Neural progenitor cell (in vitro differentiated cells): ENCODE data around the gene GPX3. TPM values are rescaled to one million over a fixed set of nuclear protein-coding genes. Genes with fewer than 3 reads are reported as not detected.

Experiments
- DNase-seq: peaks from one replicate; pipeline ENCODE4 v3.0.0-alpha.2; 2016; ENCODE audit warnings: low spot score
- H2AFZ ChIP-seq: fragments of 200-600 bp; sonication (generic); replicated peaks from 2 replicates; pipeline ENCODE4 v1.6.1; 2016; ENCODE audit warnings: antibody characterized with exemption
- H3F3A ChIP-seq: fragments of 200-600 bp; sonication (generic); 2 replicates; pipeline ENCODE4 v1.6.1; 2016; ENCODE audit warnings: antibody characterized with exemption, low read depth
- H3K27ac ChIP-seq: fragments of 200-600 bp; sonication (generic); 2 replicates; pipeline ENCODE4 v1.5.1; 2016; ENCODE audit warnings: mild to moderate bottlenecking
- H3K27me3 ChIP-seq: fragments of 200-600 bp; sonication (generic); 2 replicates; pipeline ENCODE4 v1.6.1; 2016; ENCODE audit warnings: mild to moderate bottlenecking, moderate library complexity
- H3K36me3 ChIP-seq: fragments of 200-600 bp; sonication (generic); 2 replicates; pipeline ENCODE4 v1.5.1; 2016
- H3K4me1 ChIP-seq: fragments of 200-600 bp; sonication (generic); 2 replicates; pipeline ENCODE4 v1.6.1; 2016; ENCODE audit warnings: mixed run types
- H3K4me2 ChIP-seq: fragments of 200-600 bp; sonication (generic); 2 replicates; pipeline ENCODE4 v1.6.1; 2016
- H3K4me3 ChIP-seq: fragments of 200-600 bp; sonication (generic); 2 replicates; pipeline ENCODE4 v1.5.1; 2016
- H3K79me2 ChIP-seq: fragments of 200-600 bp; sonication (generic); 2 replicates; pipeline ENCODE4 v1.6.1; 2016; ENCODE audit warnings: low read depth
- H3K9ac ChIP-seq: fragments of 200-600 bp; sonication (generic); 2 replicates; pipeline ENCODE4 v1.6.1; 2016
- H3K9me3 ChIP-seq: fragments of 200-600 bp; sonication (generic); 2 replicates; pipeline ENCODE4 v1.5.1; 2016; ENCODE audit warnings: low read depth
- H4K20me1 ChIP-seq: fragments of 200-600 bp; sonication (generic); 2 replicates; pipeline ENCODE4 v1.6.1; 2016; ENCODE audit warnings: low read depth
- H3K27ac Mint-ChIP-seq: 3 replicates; pipeline ENCODE4 v1.8.0; 2021; ENCODE audit warnings: mixed read lengths
- H3K27me3 Mint-ChIP-seq: 2 replicates; pipeline ENCODE4 v1.8.0; 2022; ENCODE audit warnings: low read depth, mild to moderate bottlenecking, inconsistent platforms, moderate library complexity, mixed read lengths; ENCODE audit not compliant: insufficient read depth
- H3K36me3 Mint-ChIP-seq: 3 replicates; pipeline ENCODE4 v1.8.0; 2021; ENCODE audit warnings: mixed read lengths
- H3K4me1 Mint-ChIP-seq: 3 replicates; pipeline ENCODE4 v1.8.0; 2021; ENCODE audit warnings: mixed read lengths
- H3K4me3 Mint-ChIP-seq: 3 replicates; pipeline ENCODE4 v1.8.0; 2021; ENCODE audit warnings: mild to moderate bottlenecking, moderate library complexity, mixed read lengths
- H3K9me3 Mint-ChIP-seq: 3 replicates; pipeline ENCODE4 v1.8.0; 2020; ENCODE audit warnings: mixed read lengths
- EZH2 ChIP-seq: fragments of 200-600 bp; sonication (generic); IDR thresholded peaks from 2 replicates; pipeline ENCODE4 v1.6.1; 2017; ENCODE audit warnings: antibody characterized with exemption, mild to moderate bottlenecking, moderate library complexity
- EZH2phosphoT487 ChIP-seq: fragments of 200-600 bp; sonication (generic); IDR thresholded peaks from 2 replicates; pipeline ENCODE4 v1.6.1; 2017; ENCODE audit warnings: antibody characterized with exemption
- total RNA-seq: library from RNA; depleted of rRNA; stranded (reverse); fragments of >200 nt; gene quantifications from 2 replicates; pipeline ENCODE4 v1.2.3, GENCODE V29; 2015; ENCODE audit warnings: low replicate concordance
- TF ChIP-seq, protein P1 (sequence below): fragments of 200-600 bp; sonication (generic); IDR thresholded peaks from 2 replicates; pipeline ENCODE4 v1.5.1; 2017; ENCODE audit warnings: antibody characterized with exemption, mild to moderate bottlenecking

Gene GPX3
- total RNA-seq, 1 donor from 2014 or later, result 17.9 TPM

DNA sequence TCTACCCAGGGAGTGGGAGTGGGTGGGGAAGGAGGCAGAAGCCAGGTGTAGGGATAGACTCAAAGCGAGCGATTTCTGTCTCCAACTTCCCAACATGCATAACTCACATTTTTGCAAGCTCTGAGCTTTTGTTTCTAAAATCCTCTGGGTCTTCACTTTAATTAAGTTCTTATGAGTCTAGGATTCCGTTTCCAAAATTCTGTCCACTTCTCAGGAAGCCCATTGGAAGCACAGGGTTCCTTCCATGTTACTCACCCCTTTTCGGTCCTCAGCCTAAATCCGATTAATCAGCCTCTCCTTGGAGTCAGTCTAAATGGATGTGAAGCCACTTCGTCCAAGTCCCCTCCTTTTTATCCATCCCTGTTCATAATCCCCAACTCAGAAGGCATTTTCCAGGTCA lies 1.4 kb downstream of the GPX3 start:
- Histone ChIP-seq H3K4me2 (no peak overlapping the region), H3K4me3 (no peak overlapping the region), H3K9ac (no peak overlapping the region), H4K20me1 (no peaks in the 10 kb centered on the region), H3F3A (no peaks in the 10 kb centered on the region), H3K79me2 (no peaks in the 10 kb centered on the region), H3K4me1 (peaks cover 6% of the 10 kb centered on the region), H3K36me3 (no peaks in the 10 kb centered on the region), H2AFZ (no peak overlapping the region), H3K9me3 (no peaks in the 10 kb centered on the region), H3K27me3 (peaks cover 38% of the 10 kb centered on the region), H3K27ac (no peak overlapping the region)
- no peaks in the 10 kb centered on the region for H3K36me3 Mint-ChIP-seq
- no peak for TF ChIP-seq EZH2phosphoT487
- TF ChIP-seq EZH2, result no peak
- TF ChIP-seq, protein P1, sequence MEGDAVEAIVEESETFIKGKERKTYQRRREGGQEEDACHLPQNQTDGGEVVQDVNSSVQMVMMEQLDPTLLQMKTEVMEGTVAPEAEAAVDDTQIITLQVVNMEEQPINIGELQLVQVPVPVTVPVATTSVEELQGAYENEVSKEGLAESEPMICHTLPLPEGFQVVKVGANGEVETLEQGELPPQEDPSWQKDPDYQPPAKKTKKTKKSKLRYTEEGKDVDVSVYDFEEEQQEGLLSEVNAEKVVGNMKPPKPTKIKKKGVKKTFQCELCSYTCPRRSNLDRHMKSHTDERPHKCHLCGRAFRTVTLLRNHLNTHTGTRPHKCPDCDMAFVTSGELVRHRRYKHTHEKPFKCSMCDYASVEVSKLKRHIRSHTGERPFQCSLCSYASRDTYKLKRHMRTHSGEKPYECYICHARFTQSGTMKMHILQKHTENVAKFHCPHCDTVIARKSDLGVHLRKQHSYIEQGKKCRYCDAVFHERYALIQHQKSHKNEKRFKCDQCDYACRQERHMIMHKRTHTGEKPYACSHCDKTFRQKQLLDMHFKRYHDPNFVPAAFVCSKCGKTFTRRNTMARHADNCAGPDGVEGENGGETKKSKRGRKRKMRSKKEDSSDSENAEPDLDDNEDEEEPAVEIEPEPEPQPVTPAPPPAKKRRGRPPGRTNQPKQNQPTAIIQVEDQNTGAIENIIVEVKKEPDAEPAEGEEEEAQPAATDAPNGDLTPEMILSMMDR, result no peak
- no peak overlapping the region for H3K27ac Mint-ChIP-seq
- no peak for DNase-seq
- peaks cover 4% of the 10 kb centered on the region for H3K27me3 Mint-ChIP-seq
- peak overlapping the region; percentile 55 for H3K4me3 Mint-ChIP-seq
- H3K9me3 Mint-ChIP-seq, result no peaks in the 10 kb centered on the region
- H3K4me1 Mint-ChIP-seq, result peaks cover 4% of the 10 kb centered on the region

DNA sequence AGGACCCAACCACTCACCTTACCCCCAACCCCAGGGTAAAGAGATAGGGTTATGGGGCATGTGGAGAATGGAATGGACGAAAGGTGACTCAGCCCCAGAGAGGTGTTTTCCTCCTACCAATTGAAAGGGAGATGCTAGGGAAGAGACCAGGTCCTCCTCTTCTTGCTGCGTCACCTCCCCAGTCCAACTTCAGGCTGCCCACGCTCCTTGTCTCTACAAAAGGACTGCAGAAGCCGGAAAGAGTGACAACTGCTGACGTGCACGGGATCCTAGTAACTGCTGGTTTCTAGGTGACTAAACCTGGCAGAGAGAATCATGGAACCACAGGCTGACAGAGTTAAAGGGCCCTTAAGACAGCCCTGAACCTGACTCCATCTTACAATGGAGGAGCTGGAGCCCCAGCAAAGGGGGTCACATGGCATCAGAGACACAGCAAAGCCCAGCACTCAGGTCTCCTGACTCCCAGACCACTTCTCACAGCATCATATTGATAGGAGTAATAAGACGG lies 2.2 kb downstream of the GPX3 start:
- H3K4me1 ChIP-seq, result peaks cover 6% of the 10 kb centered on the region
- no peak overlapping the region for H3K9ac ChIP-seq
- H3K27ac Mint-ChIP-seq, result no peak overlapping the region
- peaks cover 4% of the 10 kb centered on the region for H3K4me1 Mint-ChIP-seq
- DNase-seq, result no peak
- no peak overlapping the region for H3K27ac ChIP-seq
- no peak overlapping the region for H2AFZ ChIP-seq
- no peaks in the 10 kb centered on the region for H3F3A ChIP-seq
- peaks cover 4% of the 10 kb centered on the region for H3K27me3 Mint-ChIP-seq
- H3K4me3 Mint-ChIP-seq, result no peak overlapping the region
- H3K27me3 ChIP-seq, result peaks cover 34% of the 10 kb centered on the region
- no peaks in the 10 kb centered on the region for H3K36me3 ChIP-seq
- H3K9me3 ChIP-seq, result no peaks in the 10 kb centered on the region
- H3K36me3 Mint-ChIP-seq, result no peaks in the 10 kb centered on the region
- H3K79me2 ChIP-seq, result no peaks in the 10 kb centered on the region
- no peaks in the 10 kb centered on the region for H4K20me1 ChIP-seq
- TF ChIP-seq, protein P1, result no peak
- no peak for TF ChIP-seq EZH2phosphoT487
- no peak for TF ChIP-seq EZH2
- no peak overlapping the region for H3K4me2 ChIP-seq
- H3K9me3 Mint-ChIP-seq, result no peaks in the 10 kb centered on the region
- H3K4me3 ChIP-seq, result no peak overlapping the region

DNA sequence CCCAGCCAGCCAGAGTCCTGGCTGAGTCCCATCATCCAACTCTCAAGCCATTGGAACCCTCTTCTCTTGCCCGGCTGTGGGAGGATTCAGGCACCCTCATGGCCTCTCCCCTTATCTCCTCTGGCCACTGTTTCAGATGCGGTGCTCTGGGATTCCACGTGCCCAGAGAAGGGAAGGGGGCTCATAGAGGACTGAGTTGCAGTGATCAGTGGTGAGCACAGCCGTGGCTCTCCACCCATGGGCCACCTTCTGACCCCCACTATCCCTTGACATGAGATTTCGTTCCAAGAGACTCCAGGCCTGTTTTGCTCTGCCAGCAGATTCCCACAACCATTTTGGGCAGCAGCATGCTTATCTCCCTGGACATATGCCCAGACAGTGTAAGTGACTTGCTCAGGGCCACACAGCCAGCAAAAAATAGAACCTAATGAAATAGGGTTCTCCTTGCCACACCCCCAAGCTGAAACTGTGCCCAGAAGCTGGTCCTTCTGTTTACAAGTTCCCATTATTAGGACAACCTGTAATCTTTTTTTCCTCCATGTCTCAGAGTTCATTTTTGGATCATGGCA lies 2.7 kb downstream of the GPX3 start:
- no peak overlapping the region for H3K4me3 Mint-ChIP-seq
- TF ChIP-seq, protein P1, result no peak
- TF ChIP-seq EZH2 (no peak), EZH2phosphoT487 (no peak)

More for the DNA sequence above, 2.7 kb downstream of the GPX3 start:
- H3K4me1 Mint-ChIP-seq, result peaks cover 4% of the 10 kb centered on the region
- Histone ChIP-seq H3K27me3 (peaks cover 32% of the 10 kb centered on the region), H3K36me3 (no peaks in the 10 kb centered on the region), H3K4me1 (peaks cover 2% of the 10 kb centered on the region), H3K9ac (no peak overlapping the region), H3K9me3 (no peaks in the 10 kb centered on the region), H3K4me3 (no peak overlapping the region), H4K20me1 (no peaks in the 10 kb centered on the region), H3K79me2 (no peaks in the 10 kb centered on the region), H3F3A (no peaks in the 10 kb centered on the region), H3K4me2 (no peak overlapping the region), H3K27ac (no peak overlapping the region), H2AFZ (no peak overlapping the region)
- DNase-seq, result no peak
- no peak overlapping the region for H3K27ac Mint-ChIP-seq
- H3K36me3 Mint-ChIP-seq, result no peaks in the 10 kb centered on the region
- H3K9me3 Mint-ChIP-seq, result no peaks in the 10 kb centered on the region
- H3K27me3 Mint-ChIP-seq, result peaks cover 4% of the 10 kb centered on the region
